Measurements from ENCODE around the gene HES1.

HES1 gene

GRCh38 chr3:194102436-194102835 is 33.5 kb upstream of the HES1 start:
- no peak for DNase-seq (ENCODE audit: low spot score)

- DNase-seq (ENCODE audit: low spot score) = no peak
Observed at GRCh38 chr3:194103505-194103904, 32.4 kb upstream of the HES1 start.

GRCh38 chr3:194103983-194104751 is 31.8 kb upstream of the HES1 start:
- no peak for DNase-seq (ENCODE audit: low spot score)

- DNase-seq (ENCODE audit: low spot score) = no peak
Observed at GRCh38 chr3:194105292-194105691, 30.7 kb upstream of the HES1 start.

GRCh38 chr3:194107107-194107506 is 28.8 kb upstream of the HES1 start:
- DNase-seq (ENCODE audit: low spot score) = no peak

- no peak for DNase-seq (ENCODE audit: low spot score)
Observed at GRCh38 chr3:194109192-194109863, 26.6 kb upstream of the HES1 start.

- DNase-seq (ENCODE audit: low spot score) = no peak
Observed at GRCh38 chr3:194110483-194110882, 25.5 kb upstream of the HES1 start.

- no peak for DNase-seq (ENCODE audit: low spot score)
Observed at GRCh38 chr3:194111336-194111735, 24.6 kb upstream of the HES1 start.

GRCh38 chr3:194112120-194113106 is 23.5 kb upstream of the HES1 start:
- DNase-seq (ENCODE audit: low spot score) = no peak

- no peak for DNase-seq (ENCODE audit: low spot score)
Observed at GRCh38 chr3:194114123-194114522, 21.8 kb upstream of the HES1 start.

GRCh38 chr3:194117104-194117845 is 18.7 kb upstream of the HES1 start:
- no peak for DNase-seq (ENCODE audit: low spot score)

GRCh38 chr3:194118920-194119319 is 17.0 kb upstream of the HES1 start:
- no peak for DNase-seq (ENCODE audit: low spot score)

- DNase-seq (ENCODE audit: low spot score) = no peak
Observed at GRCh38 chr3:194119831-194120590, 15.9 kb upstream of the HES1 start.

- DNase-seq (ENCODE audit: low spot score) = no peak
Observed at GRCh38 chr3:194120789-194121770, 14.9 kb upstream of the HES1 start.

GRCh38 chr3:194121891-194122631 is 13.9 kb upstream of the HES1 start:
- DNase-seq (ENCODE audit: low spot score) = no peak

- no peak for DNase-seq (ENCODE audit: low spot score)
Observed at GRCh38 chr3:194123726-194124125, 12.2 kb upstream of the HES1 start.

- no peak for DNase-seq (ENCODE audit: low spot score)
Observed at GRCh38 chr3:194124193-194124592, 11.8 kb upstream of the HES1 start.

GRCh38 chr3:194125442-194125841 is 10.5 kb upstream of the HES1 start:
- no peak for DNase-seq (ENCODE audit: low spot score)

- DNase-seq (ENCODE audit: low spot score) = no peak
Observed at GRCh38 chr3:194126790-194127189, 9.2 kb upstream of the HES1 start.

Measured in GM03348 (cell line).